Activated CD8-positive, alpha-beta memory T cell treated with anti-CD3 and anti-CD28 coated beads for 48 hours (primary cell): ENCODE measurements around the gene DEFB132.

Experiments used
- DNase-seq, 3 experiments: peaks; one replicate each; pipeline ENCODE4 v3.0.0-alpha.2; 2020; ENCODE audit warnings: low read depth in 2 of 3, low spot score in 2 of 3

The DEFB132 gene

GRCh38 chr20:263701-264100, 6.2 kb downstream of the DEFB132 start:
- DNase-seq = no peak

- peak; percentile 72 to 93 (median 89) for DNase-seq
Measured at GRCh38 chr20:266596-267562, 9.4 kb downstream of the DEFB132 start.

- no peak for DNase-seq
Measured at GRCh38 chr20:270517-270916, 13.0 kb downstream of the DEFB132 start.

- no peak for DNase-seq
Measured at GRCh38 chr20:271069-271468, 13.5 kb downstream of the DEFB132 start.

GRCh38 chr20:271528-271927, 14.0 kb downstream of the DEFB132 start:
- DNase-seq = no peak

GRCh38 chr20:272718-273117, 15.2 kb downstream of the DEFB132 start:
- no peak for DNase-seq

- no peak for DNase-seq
Measured at GRCh38 chr20:273884-274283, 16.4 kb downstream of the DEFB132 start.

GRCh38 chr20:275791-276190, 18.3 kb downstream of the DEFB132 start:
- no peak for DNase-seq

- DNase-seq = no peak
Measured at GRCh38 chr20:276620-277495, 19.3 kb downstream of the DEFB132 start.

- DNase-seq = no peak
Measured at GRCh38 chr20:277496-277781, 19.9 kb downstream of the DEFB132 start.

- DNase-seq = no peak
Measured at GRCh38 chr20:278181-278580, 20.7 kb downstream of the DEFB132 start.

GRCh38 chr20:278607-279571, 21.4 kb downstream of the DEFB132 start:
- DNase-seq = no peak

- no peak for DNase-seq
Measured at GRCh38 chr20:284172-284571, 26.6 kb downstream of the DEFB132 start.

GRCh38 chr20:286508-286907, 29.0 kb downstream of the DEFB132 start:
- no peak for DNase-seq

GRCh38 chr20:288956-289692, 31.6 kb downstream of the DEFB132 start:
- DNase-seq = no peak

GRCh38 chr20:289693-290083, 32.2 kb downstream of the DEFB132 start:
- no peak for DNase-seq

GRCh38 chr20:290084-290831, 32.7 kb downstream of the DEFB132 start, which contains the start of gene C20orf96:
Gene C20orf96 (minus strand): TSS chr20:290750. CDS start chr20:290610, 140 bp downstream.
- DNase-seq = peak; percentile 65 to 70 (median 66)

- no peak for DNase-seq
Measured at GRCh38 chr20:294602-295001, 37.1 kb downstream of the DEFB132 start.

- DNase-seq = no peak
Measured at GRCh38 chr20:295804-296203, 38.3 kb downstream of the DEFB132 start.
